IMR-90 (cell line): ENCODE measurements around the gene PMIS2. TPM values are rescaled to one million over a fixed set of nuclear protein-coding genes. Genes with fewer than 3 reads are reported as not detected.
A peak's percentile ranks its signal among the peaks of the same experiment; 100 is the strongest.

ENCODE experiments used
- ATAC-seq: fragments of 200-7000 bp; cut with Tn5 transposase; 2 replicates; pipeline ENCODE4 v1.9.1; 2020; ENCODE audit warnings: low read depth, mild to moderate bottlenecking, moderate library complexity
- Bru-seq: library from RNA; stranded (reverse); fragments of 400-500 nt; gene quantifications from one replicate; lab custom pipeline; 2021; lab: Mats Ljungman, UMichigan
- BruChase-seq, 2 experiments: library from RNA; stranded (reverse); fragments of 400-500 nt; gene quantifications; one replicate each; lab custom pipeline; 2021; lab: Mats Ljungman, UMichigan
- BruUV-seq: library from RNA; stranded (reverse); fragments of 400-500 nt; replicated peaks from 2 replicates; lab custom pipeline; 2021; lab: Mats Ljungman, UMichigan
- CTCF ChIA-PET: fragments of 300-600 bp; formaldehyde crosslinking; extraction: SDS; loops from one replicate; lab custom pipeline; 2021; ENCODE audit warnings: antibody characterized with exemption; lab: Yijun Ruan, JAX
- POLR2A ChIA-PET: fragments of 300-600 bp; sonication (Branson Sonifier 250); formaldehyde crosslinking; loops from one replicate; lab custom pipeline; 2022; ENCODE audit warnings: antibody characterized with exemption; ENCODE audit not compliant: unreplicated experiment; lab: Charles Lee
- DNase-seq: peaks from one replicate; pipeline ENCODE4 v3.0.0; 2013
- H2AFZ ChIP-seq: replicated peaks from 2 replicates; pipeline ENCODE3; 2013; ENCODE audit warnings: low read length, mild to moderate bottlenecking; ENCODE audit not compliant: poor library complexity
- H2AK5ac ChIP-seq: 2 replicates; pipeline ENCODE4 v1.6.1; 2013; ENCODE audit warnings: low read depth, low read length, inconsistent platforms
- H2AK9ac ChIP-seq: replicated peaks from 2 replicates; pipeline ENCODE3; 2013; ENCODE audit warnings: mild to moderate bottlenecking, low read depth, low read length, moderate library complexity; ENCODE audit not compliant: poor library complexity
- H2BK120ac ChIP-seq: 2 replicates; pipeline ENCODE4 v1.6.1; 2013; ENCODE audit warnings: low read depth, low read length, inconsistent platforms
- H2BK15ac ChIP-seq: 3 replicates; pipeline ENCODE4 v1.6.1; 2013; ENCODE audit warnings: low read depth, low read length, inconsistent platforms
- H2BK20ac ChIP-seq: 2 replicates; pipeline ENCODE4 v1.6.1; 2013; ENCODE audit warnings: low read depth, mild to moderate bottlenecking, inconsistent platforms, low read length, moderate library complexity
- H2BK5ac ChIP-seq: 2 replicates; pipeline ENCODE4 v1.6.1; 2013; ENCODE audit warnings: mild to moderate bottlenecking, low read depth, low read length, inconsistent platforms; ENCODE audit not compliant: poor library complexity, severe bottlenecking
- H3K14ac ChIP-seq: replicated peaks from 2 replicates; pipeline ENCODE4 v1.6.1; 2013; ENCODE audit warnings: low read depth, low read length, inconsistent platforms
- H3K18ac ChIP-seq: 2 replicates; pipeline ENCODE4 v1.6.1; 2013; ENCODE audit warnings: low read depth, low read length, control low read depth
- H3K23ac ChIP-seq: 2 replicates; pipeline ENCODE4 v1.6.1; 2013; ENCODE audit warnings: low read depth, low read length, inconsistent platforms
- H3K27ac ChIP-seq: 2 replicates; pipeline ENCODE4 v1.5.1; 2013; ENCODE audit warnings: mild to moderate bottlenecking, control low read depth, low read length; ENCODE audit not compliant: insufficient read depth
- H3K27me3 ChIP-seq: 2 replicates; pipeline ENCODE4 v1.6.1; 2013; ENCODE audit warnings: low read length; ENCODE audit not compliant: control insufficient read depth, insufficient read depth
- H3K36me3 ChIP-seq: 2 replicates; pipeline ENCODE4 v1.6.1; 2013; ENCODE audit warnings: low read length, mixed read lengths; ENCODE audit not compliant: control insufficient read depth, insufficient read depth
- H3K4ac ChIP-seq: 2 replicates; pipeline ENCODE4 v1.6.1; 2013; ENCODE audit warnings: low read depth, low read length, inconsistent platforms
- H3K4me1 ChIP-seq: 2 replicates; pipeline ENCODE4 v1.6.1; 2013; ENCODE audit warnings: low read length, mixed read lengths; ENCODE audit not compliant: control insufficient read depth, insufficient read depth
- H3K4me2 ChIP-seq: 2 replicates; pipeline ENCODE4 v1.6.1; 2013; ENCODE audit warnings: low read depth, mild to moderate bottlenecking, control low read depth, low read length, moderate library complexity
- H3K4me3 ChIP-seq: 2 replicates; pipeline ENCODE4 v1.5.1; 2013; ENCODE audit warnings: low read depth, mild to moderate bottlenecking, control low read depth, low read length, moderate library complexity; ENCODE audit not compliant: insufficient read depth
- H3K56ac ChIP-seq: 2 replicates; pipeline ENCODE4 v1.6.1; 2013; ENCODE audit warnings: low read length, inconsistent platforms; ENCODE audit not compliant: insufficient read depth; ENCODE audit errors: extremely low read depth
- H3K79me1 ChIP-seq, 2 experiments: 2 replicates each; pipeline ENCODE4 v1.6.1; 2013; ENCODE audit warnings: low read length in 2 of 2, inconsistent platforms in 1 of 2, low read depth in 1 of 2
- H3K9ac ChIP-seq: 2 replicates; pipeline ENCODE4 v1.6.1; 2013; ENCODE audit warnings: low read depth, low read length, control low read depth
- H3K9me1 ChIP-seq: 2 replicates; pipeline ENCODE4 v1.6.1; 2013; ENCODE audit warnings: low read length, inconsistent platforms; ENCODE audit not compliant: insufficient read depth
- H3K9me3 ChIP-seq: 2 replicates; pipeline ENCODE4 v1.6.1; 2013; ENCODE audit warnings: low read length; ENCODE audit not compliant: control insufficient read depth, insufficient read depth
- H4K20me1 ChIP-seq: 2 replicates; pipeline ENCODE4 v1.6.1; 2013; ENCODE audit warnings: low read length, inconsistent platforms; ENCODE audit not compliant: insufficient read depth
- H4K5ac ChIP-seq: 2 replicates; pipeline ENCODE4 v1.6.1; 2013; ENCODE audit warnings: mild to moderate bottlenecking, low read depth, low read length, control low read depth
- H4K8ac ChIP-seq, 2 experiments: 2 replicates each; pipeline ENCODE4 v1.6.1; 2013; ENCODE audit warnings: low read depth in 2 of 2, low read length in 2 of 2, control low read depth in 1 of 2, inconsistent platforms in 1 of 2
- H4K91ac ChIP-seq: 2 replicates; pipeline ENCODE4 v1.6.1; 2013; ENCODE audit warnings: low read depth, low read length, inconsistent platforms; ENCODE audit not compliant: insufficient read depth
- FOS ChIP-seq: fragments of 150-350 bp; IDR thresholded peaks from 2 replicates; pipeline ENCODE4 v1.6.1; 2016; ENCODE audit warnings: low read depth, low read length
- NFE2L2 ChIP-seq: fragments of 150-350 bp; IDR thresholded peaks from 2 replicates; pipeline ENCODE4 v1.6.1; 2016; ENCODE audit warnings: low read depth, mild to moderate bottlenecking, low read length
- POLR2A ChIP-seq: IDR thresholded peaks from 2 replicates; pipeline ENCODE4 v1.6.1; 2012; ENCODE audit warnings: mild to moderate bottlenecking, low read depth, low read length
- WGBS, 2 experiments: methylation state at CpG; one replicate each; pipeline versions ENCODE4 v1.1.5 to v1.1.7; 2013; ENCODE audit warnings: missing lambda C conversion rate in 2 of 2; ENCODE audit not compliant: insufficient read length in 1 of 2; ENCODE audit errors: extremely low coverage in 2 of 2; 5-methylcytosine and 5-hydroxymethylcytosine counted together
- dilution Hi-C: fragments of 300-500 bp; cut with HindIII; formaldehyde crosslinking; loops from one replicate; pipeline ENCODE4 v1.14.3; 2018; ENCODE audit warnings: low sequenced_read_pairs; ENCODE audit not compliant: unreplicated experiment
- in situ Hi-C: fragments of 300-500 bp; cut with MboI; formaldehyde crosslinking; loops from 3 replicates; pipeline ENCODE4 v1.14.3; 2019; ENCODE audit warnings: low sequenced_read_pairs, inconsistent platforms, mixed read lengths
- intact Hi-C: fragments of 100-400 bp; cut with micrococcal nuclease; formaldehyde crosslinking; loops from 2 replicates; pipeline ENCODE4 v1.10.0; 2022
- long read RNA-seq: library from polyadenylated mRNA; unstranded; transcript quantifications from one replicate; pipeline ENCODE4 v2.0.0, GENCODE V29; 2021; ENCODE audit not compliant: unreplicated experiment
- polyA plus RNA-seq, 3 experiments: library from polyadenylated mRNA; depleted of rRNA; stranded (reverse); fragments of >200 nt; gene quantifications; 2 replicates each; pipeline ENCODE4 v1.2.3, GENCODE V29; 2012; ENCODE audit warnings: low replicate concordance in 1 of 3
- total RNA-seq: library from RNA; depleted of rRNA; stranded (reverse); fragments of >200 nt; gene quantifications from 2 replicates; pipeline ENCODE4 v1.2.3, GENCODE V29; 2012; rRNA removed
- TF ChIP-seq, protein P1 (sequence below): conservative IDR thresholded peaks from 2 replicates; pipeline ENCODE4 v1.5.1; 2012; ENCODE audit warnings: mild to moderate bottlenecking, low read depth, low read length, improper control_type of control experiment

PMIS2 gene
- not detected in 2 replicates for total RNA-seq
- polyA plus RNA-seq (2012; rRNA removed): not detected in 2 replicates
- polyA plus RNA-seq (2012; cell fraction: cytosol; rRNA removed): not detected in 2 replicates
- polyA plus RNA-seq (2012; cell fraction: nucleus; rRNA removed; ENCODE audit: low replicate concordance): not detected in 2 replicates
- Bru-seq, nascent RNA: not detected
- BruChase-seq, experiment 1, labeled RNA remaining after a 6-hour chase: not detected
- not detected for BruChase-seq, experiment 2, labeled RNA remaining after a 2-hour chase
- long read RNA-seq: 0 reads

DNA sequence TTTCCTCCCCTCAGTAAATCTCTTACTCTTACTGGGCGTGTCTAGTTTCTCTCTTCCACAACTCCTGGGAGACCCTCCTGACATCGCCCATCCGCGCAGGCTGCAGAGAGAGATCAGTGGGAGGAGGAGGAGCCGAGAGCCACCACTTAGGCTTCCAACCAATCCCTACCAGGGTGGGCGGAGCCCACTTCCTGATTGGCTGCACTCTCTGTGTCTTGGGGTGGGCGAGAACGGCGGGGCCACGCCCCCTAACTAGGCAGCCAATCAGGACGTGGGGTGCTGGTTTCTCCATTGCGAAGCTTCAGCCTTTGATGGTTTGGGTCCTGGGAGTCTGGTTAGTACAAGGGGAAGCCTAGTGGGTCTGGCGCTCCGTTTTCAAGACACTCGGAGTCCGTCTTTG, at the start of gene PMIS2:
PMIS2 (plus strand) TSS at position 326 of the 400 bp plus-strand sequence. CDS start 87 bp downstream, outside the sequence.
- H2BK20ac ChIP-seq: no peak within 1 kb of the TSS
- TF ChIP-seq POLR2A (no peak), FOS (no peak), NFE2L2 (no peak)
- TF ChIP-seq, protein P1, sequence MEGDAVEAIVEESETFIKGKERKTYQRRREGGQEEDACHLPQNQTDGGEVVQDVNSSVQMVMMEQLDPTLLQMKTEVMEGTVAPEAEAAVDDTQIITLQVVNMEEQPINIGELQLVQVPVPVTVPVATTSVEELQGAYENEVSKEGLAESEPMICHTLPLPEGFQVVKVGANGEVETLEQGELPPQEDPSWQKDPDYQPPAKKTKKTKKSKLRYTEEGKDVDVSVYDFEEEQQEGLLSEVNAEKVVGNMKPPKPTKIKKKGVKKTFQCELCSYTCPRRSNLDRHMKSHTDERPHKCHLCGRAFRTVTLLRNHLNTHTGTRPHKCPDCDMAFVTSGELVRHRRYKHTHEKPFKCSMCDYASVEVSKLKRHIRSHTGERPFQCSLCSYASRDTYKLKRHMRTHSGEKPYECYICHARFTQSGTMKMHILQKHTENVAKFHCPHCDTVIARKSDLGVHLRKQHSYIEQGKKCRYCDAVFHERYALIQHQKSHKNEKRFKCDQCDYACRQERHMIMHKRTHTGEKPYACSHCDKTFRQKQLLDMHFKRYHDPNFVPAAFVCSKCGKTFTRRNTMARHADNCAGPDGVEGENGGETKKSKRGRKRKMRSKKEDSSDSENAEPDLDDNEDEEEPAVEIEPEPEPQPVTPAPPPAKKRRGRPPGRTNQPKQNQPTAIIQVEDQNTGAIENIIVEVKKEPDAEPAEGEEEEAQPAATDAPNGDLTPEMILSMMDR: no peak
- no peaks in the 10 kb centered on the region for H3K9me1 ChIP-seq
- ATAC-seq (peak; percentile 42; the same call in 1 of the 2 replicates), DNase-seq (no peak)
- no peak within 1 kb of the TSS for H3K14ac ChIP-seq
- H3K18ac ChIP-seq: no peak within 1 kb of the TSS
- ChIA-PET POLR2A (no interaction called here), CTCF (no interaction called here)
- no peak within 1 kb of the TSS for H2BK5ac ChIP-seq
- no peak within 1 kb of the TSS for H3K9ac ChIP-seq
- no peaks in the 10 kb centered on the region for H3K36me3 ChIP-seq
- H3K27me3 ChIP-seq: peaks cover 4% of the 10 kb centered on the region
- no peak within 1 kb of the TSS for H2BK120ac ChIP-seq
- no peaks in the 10 kb centered on the region for H4K20me1 ChIP-seq
- dilution Hi-C loops: no loop called here
- intact Hi-C loops: no loop called here
- H3K4me1 ChIP-seq: no peaks in the 10 kb centered on the region
- BruUV-seq: no TSS peak
- H2AK5ac ChIP-seq: no peak within 1 kb of the TSS
- no peaks in the 10 kb centered on the region for H3K79me1 ChIP-seq
- no peak within 1 kb of the TSS for H4K8ac ChIP-seq
- no peaks in the 10 kb centered on the region; the same call in 1 of the 2 replicates for H3K9me3 ChIP-seq
- H3K56ac ChIP-seq: no peak within 1 kb of the TSS
- H3K4ac ChIP-seq: no peak within 1 kb of the TSS
- no peak within 1 kb of the TSS for H3K23ac ChIP-seq
- no peak within 1 kb of the TSS for H4K5ac ChIP-seq
- H2AFZ ChIP-seq: peak within 1 kb of the TSS; percentile 70
- in situ Hi-C loops: loop anchor here (25.0 kb wide), 1 partner anchor 249 kb away; the partner anchor contains the start of genes CD22 and FFAR1
- H3K27ac ChIP-seq: no peak within 1 kb of the TSS
- WGBS, 2 experiments: no CpG with 5 or more reads among the region's 16 CpGs
- H2BK15ac ChIP-seq: no peak within 1 kb of the TSS
- H3K4me3 ChIP-seq: no peak within 1 kb of the TSS
- no peak within 1 kb of the TSS for H3K4me2 ChIP-seq
- no peak within 1 kb of the TSS for H4K91ac ChIP-seq
- peak within 1 kb of the TSS; percentile 65 for H2AK9ac ChIP-seq
